Measurements from ENCODE around the gene TUB. TPM values are rescaled to one million over a fixed set of nuclear protein-coding genes. Genes with fewer than 3 reads are reported as not detected.

The TUB gene
- total and polyA plus RNA-seq, 2 of the 8 experiments (the other 6 are each of a cell fraction or from before 2014, with no cell fraction given): 15.3 to 31.3 TPM

DNA sequence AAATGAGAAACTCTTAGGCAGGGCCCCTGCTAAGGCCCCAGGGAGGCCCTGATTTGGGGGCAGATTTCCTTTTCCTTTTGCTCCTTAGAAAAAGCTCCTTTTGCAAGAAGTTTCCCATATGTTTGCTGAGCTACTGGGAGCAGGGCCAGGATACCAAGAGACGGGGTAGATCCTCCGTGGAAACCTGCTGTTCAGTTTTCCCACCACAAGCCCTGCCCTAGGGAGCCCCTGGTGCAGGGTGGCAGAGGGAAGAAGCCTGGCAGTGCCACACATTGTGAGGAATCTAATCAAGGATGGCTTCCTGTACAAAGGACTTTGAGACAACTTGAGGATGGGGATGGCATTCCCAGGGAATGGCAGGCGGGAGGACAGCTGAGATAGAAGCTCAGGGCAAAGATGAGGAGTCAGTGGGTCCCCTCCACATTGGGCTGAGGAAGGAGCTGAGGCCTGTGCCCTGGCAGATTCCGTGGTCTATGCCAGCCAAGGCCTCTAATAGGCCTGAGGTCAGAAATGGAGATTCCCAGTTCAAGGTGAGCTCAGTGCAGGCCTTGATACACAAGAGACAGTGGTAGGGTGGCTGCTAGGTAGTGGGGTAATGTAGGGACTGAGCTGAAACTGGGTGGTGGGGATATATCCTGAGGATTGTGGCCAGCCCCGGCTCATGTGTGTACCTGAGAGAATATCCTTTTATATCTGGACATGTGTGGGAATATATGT lies 15.0 kb downstream of the TUB start:
- Histone ChIP-seq H2BK120ac (replicated peaks; ENCODE audit: low read depth, low read length) (no peak overlapping the region), H3K36me3 (ENCODE audit: control insufficient read depth in 2 of 4, insufficient read depth in 4 of 4, low read length in 3 of 4) (peaks cover 5 to 24% (median 18%) of the 10 kb centered on the region in 4 experiments; a peak in 7 of 8 replicates), H3K4me2 (ENCODE audit: insufficient read depth in 1 of 2, low read depth in 2 of 2, low read length in 2 of 2) (no peak overlapping the region), H2BK15ac (ENCODE audit: low read length) (no peak overlapping the region), H4K5ac (ENCODE audit: insufficient read length, low read depth, low read length) (no peak overlapping the region), H2BK12ac (ENCODE audit: low read depth, low read length) (no peak overlapping the region), H3K18ac (ENCODE audit: extremely low read depth, low read length) (no peak overlapping the region), H4K20me1 (replicated peaks in 1 of 2; ENCODE audit: control insufficient read depth in 1 of 2, insufficient read depth in 2 of 2, low read length in 2 of 2) (peaks cover 11 to 17% of the 10 kb centered on the region in 2 experiments), H3K9me3 (ENCODE audit: insufficient read depth in 2 of 2, low read depth in 1 of 2, low read length in 1 of 2) (no peaks in the 10 kb centered on the region), H3K79me1 (ENCODE audit: low read depth, low read length) (peaks cover 3% of the 10 kb centered on the region; the same call in 1 of the 2 replicates), H3K4ac (replicated peaks; ENCODE audit: insufficient read length, low read depth, low read length) (no peak overlapping the region), H3K4me1 (replicated peaks in 1 of 4; ENCODE audit: control insufficient read depth in 3 of 4, insufficient read depth in 4 of 4, low read length in 3 of 4) (0 out of 7 replicates have a peak, but pooled peaks cover 0 to 2% (median 0%) of the 10 kb centered on the region in 4 experiments), H3K79me2 (ENCODE audit: control insufficient read depth in 1 of 2, insufficient read depth in 2 of 2, low read length in 2 of 2) (no peaks in the 10 kb centered on the region), H3K9ac (replicated peaks in 1 of 4; ENCODE audit: extremely low read depth in 1 of 4, low read depth in 3 of 4, low read length in 3 of 4) (no peak overlapping the region), H2BK20ac (ENCODE audit: low read length) (no peak overlapping the region), H3K27ac (ENCODE audit: low read depth, low read length) (no peak overlapping the region), H3K27me3 (replicated peaks in 1 of 4; ENCODE audit: control insufficient read depth in 3 of 4, extremely low read depth in 1 of 4, insufficient read depth in 3 of 4, low read length in 3 of 4) (no peaks in the 10 kb centered on the region; a peak in 1 of 7 replicates), H2BK5ac (ENCODE audit: low read depth, low read length) (no peak overlapping the region), H3K23ac (ENCODE audit: insufficient read length) (no peak overlapping the region), H2AK5ac (ENCODE audit: low read depth, low read length) (no peak overlapping the region), H4K8ac (ENCODE audit: extremely low read depth, insufficient read depth, low read length) (no peak overlapping the region), H3K23me2 (ENCODE audit: low read depth, low read length) (no peaks in the 10 kb centered on the region; the same call in 1 of the 2 replicates), H4K91ac (replicated peaks; ENCODE audit: insufficient read length, low read length) (no peak overlapping the region), H3K4me3 (ENCODE audit: extremely low read depth in 1 of 4, insufficient read depth in 2 of 4, low read depth in 3 of 4, low read length in 4 of 4) (no peak overlapping the region), H3K14ac (ENCODE audit: insufficient read length) (no peak overlapping the region), H3K56ac (replicated peaks; ENCODE audit: insufficient read length, low read depth, low read length) (no peak overlapping the region), H2AFZ (ENCODE audit: low read length) (no peak overlapping the region)
- CTCF ChIA-PET (ENCODE audit: partially characterized antibody): interaction anchor here (0.6 to 30.2 kb wide), 16 partner anchors 6 to 471 kb away, joined by 3 to 1283 read pairs (median 4); partner anchors contain the start of gene EIF3F
- POLR2A ChIA-PET (ENCODE audit: partially characterized antibody): interaction anchor here (1.2 to 1.9 kb wide), 3 partner anchors 12 to 80 kb away, joined by 3 to 4 read pairs (median 3); no protein-coding TSS in a partner anchor
- WGBS, 2 experiments (ENCODE audit: extremely low coverage in 1 of 2, insufficient coverage in 1 of 2, insufficient read length in 1 of 2, insufficient replicate concordance in 2 of 2, low coverage in 1 of 2, low lambda C conversion rate in 2 of 2, missing lambda C conversion rate in 1 of 2): 92% methylated on average over 5 of the region's 5 CpGs; no CpG with 5 or more reads in 1 of the 2 experiments
- FAIRE-seq (no peak), DNase-seq (ENCODE audit: low read depth in 1 of 2, low spot score in 2 of 2) (no peak)
- TF ChIP-seq POLR2AphosphoS5 (IDR thresholded peaks at IDR 0.05; ENCODE audit: low read depth, low read length) (no peak), SRF (IDR thresholded peaks at IDR 0.05; ENCODE audit: low read depth, low read length) (no peak), BACH1 (IDR thresholded peaks at IDR 0.05; ENCODE audit: low read length) (no peak), BRCA1 (IDR thresholded peaks at IDR 0.05; ENCODE audit: low read depth, low read length) (no peak), CHD2 (IDR thresholded peaks at IDR 0.05; ENCODE audit: low read length) (no peak), GTF2F1 (IDR thresholded peaks at IDR 0.05; ENCODE audit: borderline replicate concordance, low read depth, low read length) (no peak), ASH2L (IDR thresholded peaks at IDR 0.05; ENCODE audit: low read length) (no peak), NRF1 (IDR thresholded peaks at IDR 0.05; ENCODE audit: low read depth, low read length) (no peak), HDAC6 (IDR thresholded peaks at IDR 0.05; ENCODE audit: low read depth, low read length) (no peak), TBP (IDR thresholded peaks at IDR 0.05; ENCODE audit: low read depth, low read length) (no peak)
- TF ChIP-seq, protein P1, sequence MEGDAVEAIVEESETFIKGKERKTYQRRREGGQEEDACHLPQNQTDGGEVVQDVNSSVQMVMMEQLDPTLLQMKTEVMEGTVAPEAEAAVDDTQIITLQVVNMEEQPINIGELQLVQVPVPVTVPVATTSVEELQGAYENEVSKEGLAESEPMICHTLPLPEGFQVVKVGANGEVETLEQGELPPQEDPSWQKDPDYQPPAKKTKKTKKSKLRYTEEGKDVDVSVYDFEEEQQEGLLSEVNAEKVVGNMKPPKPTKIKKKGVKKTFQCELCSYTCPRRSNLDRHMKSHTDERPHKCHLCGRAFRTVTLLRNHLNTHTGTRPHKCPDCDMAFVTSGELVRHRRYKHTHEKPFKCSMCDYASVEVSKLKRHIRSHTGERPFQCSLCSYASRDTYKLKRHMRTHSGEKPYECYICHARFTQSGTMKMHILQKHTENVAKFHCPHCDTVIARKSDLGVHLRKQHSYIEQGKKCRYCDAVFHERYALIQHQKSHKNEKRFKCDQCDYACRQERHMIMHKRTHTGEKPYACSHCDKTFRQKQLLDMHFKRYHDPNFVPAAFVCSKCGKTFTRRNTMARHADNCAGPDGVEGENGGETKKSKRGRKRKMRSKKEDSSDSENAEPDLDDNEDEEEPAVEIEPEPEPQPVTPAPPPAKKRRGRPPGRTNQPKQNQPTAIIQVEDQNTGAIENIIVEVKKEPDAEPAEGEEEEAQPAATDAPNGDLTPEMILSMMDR (IDR thresholded peaks at IDR 0.05; ENCODE audit: control extremely low read depth in 1 of 3, insufficient read depth in 1 of 3, low read depth in 1 of 3, low read length in 3 of 3): no peak
